PC-9 (cell line): ENCODE data around the gene IL10RA. TPM values are rescaled to one million over a fixed set of nuclear protein-coding genes. Genes with fewer than 3 reads are reported as not detected.
A peak's percentile ranks its signal among the peaks of the same experiment; 100 is the strongest.

ENCODE experiments used
- BruUV-seq: library from RNA; stranded (reverse); fragments of 400-500 nt; replicated peaks from 2 replicates; lab custom pipeline; 2021; lab: Mats Ljungman, UMichigan
- CTCF ChIA-PET: fragments of 300-600 bp; sonication (Branson Sonifier 250); formaldehyde crosslinking; loops from one replicate; lab custom pipeline; 2022; ENCODE audit warnings: antibody characterized with exemption; lab: Charles Lee
- POLR2A ChIA-PET: fragments of 300-600 bp; sonication (Branson Sonifier 250); formaldehyde crosslinking; loops from one replicate; lab custom pipeline; 2022; ENCODE audit warnings: antibody characterized with exemption; ENCODE audit not compliant: unreplicated experiment; lab: Charles Lee
- DNase-seq, 2 experiments: peaks; one replicate each; pipeline versions ENCODE4 v3.0.0 to v3.0.0-alpha.2; 2015 to 2022; ENCODE audit warnings: mixed read lengths in 1 of 2
- H2AFZ ChIP-seq: fragments of 200-600 bp; sonication (generic); 2 replicates; pipeline ENCODE4 v1.8.1; 2017; ENCODE audit warnings: antibody characterized with exemption
- H3F3A ChIP-seq: fragments of 200-600 bp; sonication (generic); 2 replicates; pipeline ENCODE4 v1.8.1; 2017; ENCODE audit warnings: antibody characterized with exemption, mild to moderate bottlenecking, low read depth; ENCODE audit not compliant: insufficient read depth
- H3K27ac ChIP-seq: fragments of 200-600 bp; sonication (generic); 2 replicates; pipeline ENCODE4 v1.6.1; 2016; ENCODE audit warnings: mixed run types
- H3K27me3 ChIP-seq: fragments of 200-600 bp; sonication (generic); 2 replicates; pipeline ENCODE4 v1.6.1; 2016; ENCODE audit warnings: low read depth, mixed run types; ENCODE audit not compliant: insufficient read depth
- H3K36me3 ChIP-seq: fragments of 200-600 bp; sonication (generic); 2 replicates; pipeline ENCODE4 v1.6.1; 2016; ENCODE audit warnings: low read depth, mixed run types
- H3K4me1 ChIP-seq: fragments of 200-600 bp; sonication (generic); replicated peaks from 2 replicates; pipeline ENCODE4 v1.6.1; 2016; ENCODE audit warnings: mixed run types; ENCODE audit not compliant: insufficient read depth
- H3K4me2 ChIP-seq: fragments of 200-600 bp; sonication (generic); 2 replicates; pipeline ENCODE4 v1.6.1; 2017; ENCODE audit warnings: mixed run types
- H3K4me3 ChIP-seq: fragments of 200-600 bp; sonication (generic); 2 replicates; pipeline ENCODE4 v1.6.1; 2016; ENCODE audit warnings: mixed run types
- H3K79me2 ChIP-seq: fragments of 200-600 bp; sonication (generic); 2 replicates; pipeline ENCODE4 v1.6.1; 2017; ENCODE audit warnings: low read depth, mixed run types
- H3K9me2 ChIP-seq: fragments of 200-600 bp; sonication (generic); 2 replicates; pipeline ENCODE4 v1.8.1; 2017; ENCODE audit warnings: mild to moderate bottlenecking; ENCODE audit not compliant: insufficient read depth
- H3K9me3 ChIP-seq: fragments of 200-600 bp; sonication (generic); 2 replicates; pipeline ENCODE4 v1.8.1; 2016; ENCODE audit warnings: low read depth; ENCODE audit not compliant: insufficient read depth
- H4K20me1 ChIP-seq: fragments of 200-600 bp; sonication (generic); 2 replicates; pipeline ENCODE4 v1.8.1; 2017; ENCODE audit not compliant: insufficient read depth
- EZH2 ChIP-seq: fragments of 200-600 bp; sonication (generic); IDR thresholded peaks from 2 replicates; pipeline ENCODE4 v1.8.0; 2017; ENCODE audit warnings: antibody characterized with exemption, low read depth
- intact Hi-C: fragments of 100-400 bp; cut with micrococcal nuclease; formaldehyde crosslinking; loops from one replicate; pipeline ENCODE4 v1.10.0; 2022; ENCODE audit not compliant: unreplicated experiment
- total RNA-seq: library from RNA; stranded (reverse); gene quantifications from 2 replicates; pipeline ENCODE4 v1.2.3, GENCODE V29; 2021
- TF ChIP-seq, protein P1 (sequence below): fragments of 200-600 bp; sonication (generic); conservative IDR thresholded peaks from 2 replicates; pipeline ENCODE4 v1.6.1; 2017; ENCODE audit warnings: mixed run types, antibody characterized with exemption, mild to moderate bottlenecking, moderate library complexity

Gene IL10RA
- total RNA-seq, 1 experiment from 2014 or later: not detected

- Histone ChIP-seq H4K20me1 (0 out of 2 replicates have a peak, but pooled peaks cover 5% of the 10 kb centered on the region), H3K27me3 (peaks cover 49% of the 10 kb centered on the region), H3F3A (no peaks in the 10 kb centered on the region), H3K9me3 (no peaks in the 10 kb centered on the region; the same call in 1 of the 2 replicates), H3K4me2 (no peak overlapping the region), H3K4me1 (no peaks in the 10 kb centered on the region), H2AFZ (no peak overlapping the region), H3K27ac (no peak overlapping the region), H3K4me3 (no peak overlapping the region), H3K36me3 (no peaks in the 10 kb centered on the region), H3K9me2 (no peaks in the 10 kb centered on the region), H3K79me2 (no peaks in the 10 kb centered on the region)
- intact Hi-C loops: no loop called here
- POLR2A ChIA-PET: no interaction called here
- CTCF ChIA-PET: no interaction called here
- DNase-seq: no peak
- no TSS peak for BruUV-seq
- TF ChIP-seq, protein P1, sequence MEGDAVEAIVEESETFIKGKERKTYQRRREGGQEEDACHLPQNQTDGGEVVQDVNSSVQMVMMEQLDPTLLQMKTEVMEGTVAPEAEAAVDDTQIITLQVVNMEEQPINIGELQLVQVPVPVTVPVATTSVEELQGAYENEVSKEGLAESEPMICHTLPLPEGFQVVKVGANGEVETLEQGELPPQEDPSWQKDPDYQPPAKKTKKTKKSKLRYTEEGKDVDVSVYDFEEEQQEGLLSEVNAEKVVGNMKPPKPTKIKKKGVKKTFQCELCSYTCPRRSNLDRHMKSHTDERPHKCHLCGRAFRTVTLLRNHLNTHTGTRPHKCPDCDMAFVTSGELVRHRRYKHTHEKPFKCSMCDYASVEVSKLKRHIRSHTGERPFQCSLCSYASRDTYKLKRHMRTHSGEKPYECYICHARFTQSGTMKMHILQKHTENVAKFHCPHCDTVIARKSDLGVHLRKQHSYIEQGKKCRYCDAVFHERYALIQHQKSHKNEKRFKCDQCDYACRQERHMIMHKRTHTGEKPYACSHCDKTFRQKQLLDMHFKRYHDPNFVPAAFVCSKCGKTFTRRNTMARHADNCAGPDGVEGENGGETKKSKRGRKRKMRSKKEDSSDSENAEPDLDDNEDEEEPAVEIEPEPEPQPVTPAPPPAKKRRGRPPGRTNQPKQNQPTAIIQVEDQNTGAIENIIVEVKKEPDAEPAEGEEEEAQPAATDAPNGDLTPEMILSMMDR: no peak
- no peak for TF ChIP-seq EZH2
Observed at GRCh38 chr11:118021146-118021545, 35.0 kb downstream of the IL10RA start.

- intact Hi-C loops: no loop called here
- Histone ChIP-seq H4K20me1 (no peaks in the 10 kb centered on the region), H3K4me3 (no peak overlapping the region), H3K27ac (no peak overlapping the region), H3K9me2 (no peaks in the 10 kb centered on the region), H3K4me1 (no peaks in the 10 kb centered on the region), H3F3A (no peaks in the 10 kb centered on the region), H3K36me3 (no peaks in the 10 kb centered on the region), H3K4me2 (no peak overlapping the region), H3K27me3 (peaks cover 43% of the 10 kb centered on the region), H3K79me2 (no peaks in the 10 kb centered on the region), H3K9me3 (no peaks in the 10 kb centered on the region), H2AFZ (no peak overlapping the region)
- no TSS peak for BruUV-seq
- DNase-seq: peak in 1 of 2 experiments; percentile 29
- ChIA-PET POLR2A (no interaction called here), CTCF (interaction anchor here (0.6 kb wide), 1 partner anchor 42 kb away, joined by 5 read pairs; the partner anchor contains the start of gene IL10RA)
- TF ChIP-seq EZH2: no peak
- TF ChIP-seq, protein P1: no peak
Observed at GRCh38 chr11:118027694-118028093, 41.5 kb downstream of the IL10RA start.

DNA sequence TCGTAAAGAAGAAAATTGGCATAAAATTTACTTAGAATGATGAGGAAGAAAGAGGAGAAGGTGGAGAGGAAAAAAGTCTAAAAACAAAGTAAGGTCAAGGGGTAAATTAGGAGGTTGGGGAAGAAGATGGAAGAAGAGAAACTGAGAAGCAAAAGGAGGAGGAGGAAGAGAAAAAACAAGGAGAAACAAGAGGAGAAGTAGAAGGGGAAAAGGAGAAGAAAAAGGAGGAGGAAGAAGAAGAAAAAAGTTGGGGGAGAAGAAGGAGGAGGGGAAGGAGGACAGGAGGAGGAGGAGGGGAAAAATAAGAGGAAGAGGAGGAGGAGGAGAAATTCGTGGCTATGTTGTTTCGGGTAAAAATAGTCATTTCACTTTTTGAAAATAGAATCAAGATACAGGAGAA is 42.4 kb downstream of the IL10RA start:
- no peak for TF ChIP-seq EZH2
- TF ChIP-seq, protein P1: no peak
- intact Hi-C loops: no loop called here
- ChIA-PET POLR2A (interaction anchor here (0.6 kb wide), 1 partner anchor 218 kb away, joined by 4 read pairs; no protein-coding TSS in a partner anchor), CTCF (no interaction called here)
- Histone ChIP-seq H3K27me3 (peaks cover 43% of the 10 kb centered on the region), H3K4me1 (no peaks in the 10 kb centered on the region), H3F3A (no peaks in the 10 kb centered on the region), H4K20me1 (no peaks in the 10 kb centered on the region), H3K4me3 (no peak overlapping the region), H3K9me3 (no peaks in the 10 kb centered on the region), H3K4me2 (no peak overlapping the region), H3K9me2 (no peaks in the 10 kb centered on the region), H3K36me3 (no peaks in the 10 kb centered on the region), H3K27ac (no peak overlapping the region), H2AFZ (no peak overlapping the region), H3K79me2 (no peaks in the 10 kb centered on the region)
- DNase-seq: no peak
- BruUV-seq: no TSS peak
